Measurements from ENCODE around the gene GRIN1.

The GRIN1 gene

GRCh38 chr9:137138722-137139467, at the start of gene GRIN1:
Gene GRIN1 (plus strand): TSS chr9:137139154. CDS start chr9:137139487, 333 bp downstream.
- no peak for DNase-seq

- DNase-seq = no peak
Measured at GRCh38 chr9:137089232-137089947, 49.6 kb upstream of the GRIN1 start.

DNA sequence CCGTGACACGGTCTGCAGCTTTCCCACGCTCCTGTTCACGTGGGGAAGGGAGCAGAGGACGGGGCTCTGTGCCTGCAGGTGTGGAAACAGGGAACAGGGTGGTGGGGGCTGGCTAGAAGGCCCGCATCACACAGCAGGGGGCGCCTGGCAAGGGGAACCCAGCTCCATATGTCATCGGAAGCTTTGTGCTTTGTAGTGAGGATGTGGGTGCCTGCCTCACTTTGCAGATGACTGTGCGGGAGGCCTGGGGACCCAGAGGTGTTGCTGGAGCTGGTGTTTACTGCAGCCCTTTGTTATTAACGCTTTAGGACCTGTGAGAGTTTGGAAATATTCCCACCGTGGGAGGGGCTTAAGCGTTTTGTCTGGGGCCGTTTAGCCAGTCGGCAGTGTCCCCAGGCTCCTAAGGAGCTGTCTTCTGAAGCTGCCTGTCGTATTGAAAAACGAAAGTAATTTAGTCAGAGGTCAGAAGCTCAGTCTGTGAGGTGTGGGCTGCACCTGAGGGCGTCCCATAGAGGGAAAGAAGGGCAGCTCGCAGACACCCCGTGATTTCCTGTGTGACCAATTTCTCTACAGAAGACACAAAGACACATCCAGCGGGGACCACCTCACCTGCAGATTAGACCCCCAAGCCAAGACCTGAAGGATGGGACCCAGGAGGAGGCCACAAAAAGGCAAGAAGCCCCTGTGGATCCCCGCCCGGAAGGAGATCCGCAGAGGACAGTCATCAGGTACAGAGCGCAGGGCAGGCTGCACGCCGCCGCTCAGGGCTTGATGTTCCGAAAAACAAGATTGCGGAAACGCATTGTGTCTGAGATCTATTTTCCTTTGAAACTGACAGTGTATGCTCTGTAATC, 43.1 kb upstream of the GRIN1 start:
- peak; percentile 87 for DNase-seq

- no peak for DNase-seq
Measured at GRCh38 chr9:137096785-137097546, 42.0 kb upstream of the GRIN1 start.

DNA sequence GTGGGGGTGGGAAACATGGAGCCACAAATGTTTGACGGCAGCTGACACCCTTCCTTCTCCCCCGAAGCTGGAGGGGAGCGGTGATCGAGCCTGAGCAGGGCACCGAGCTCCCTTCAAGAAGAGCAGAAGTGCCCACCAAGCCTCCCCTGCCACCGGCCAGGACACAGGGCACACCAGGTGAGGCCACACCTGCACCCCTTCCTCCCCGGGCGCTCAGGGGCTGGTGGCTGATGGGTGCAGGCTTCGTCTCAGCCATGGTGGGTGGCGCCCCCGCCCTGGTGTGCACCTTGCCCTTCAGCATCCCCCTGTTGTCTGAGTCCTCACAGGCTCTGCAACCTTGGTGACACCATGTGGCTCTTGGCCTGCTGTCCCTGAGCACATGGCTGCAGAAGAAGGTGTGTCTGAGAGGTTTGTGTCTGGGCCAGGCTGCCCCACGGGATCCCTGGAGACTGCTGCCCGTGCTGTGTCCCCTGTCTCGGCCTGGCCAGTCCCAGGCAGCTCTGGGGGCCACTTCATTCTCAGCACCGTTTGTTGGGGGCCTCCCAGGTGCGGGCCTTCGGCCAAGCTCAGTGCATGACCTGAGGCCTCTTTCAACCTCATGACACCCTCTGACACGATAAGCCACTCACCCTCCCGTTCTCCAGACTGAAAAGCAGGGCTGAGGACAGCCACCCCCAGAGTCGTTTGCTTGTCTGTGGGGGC, 41.0 kb upstream of the GRIN1 start:
- DNase-seq = no peak

DNA sequence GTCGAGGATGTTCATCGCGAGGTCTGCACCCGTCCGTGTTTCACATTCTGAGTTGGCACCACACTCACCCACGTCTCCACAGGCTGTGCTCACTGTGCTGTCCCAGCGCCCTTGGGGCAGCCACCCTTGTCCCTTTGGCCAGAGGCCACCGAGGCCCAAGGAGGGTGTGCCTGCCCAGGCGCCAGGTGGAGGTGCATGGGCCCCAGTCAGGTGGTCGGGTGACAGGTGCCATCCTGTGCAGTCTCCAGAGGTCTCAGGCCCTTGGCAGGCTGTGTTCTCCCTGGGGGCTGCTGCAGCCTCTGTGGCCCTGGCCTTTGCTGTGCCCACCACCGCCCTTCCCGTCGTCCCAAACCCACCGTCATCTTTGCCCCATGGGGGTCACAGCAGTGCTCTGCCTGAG, 39.7 kb upstream of the GRIN1 start:
- DNase-seq = no peak

DNA sequence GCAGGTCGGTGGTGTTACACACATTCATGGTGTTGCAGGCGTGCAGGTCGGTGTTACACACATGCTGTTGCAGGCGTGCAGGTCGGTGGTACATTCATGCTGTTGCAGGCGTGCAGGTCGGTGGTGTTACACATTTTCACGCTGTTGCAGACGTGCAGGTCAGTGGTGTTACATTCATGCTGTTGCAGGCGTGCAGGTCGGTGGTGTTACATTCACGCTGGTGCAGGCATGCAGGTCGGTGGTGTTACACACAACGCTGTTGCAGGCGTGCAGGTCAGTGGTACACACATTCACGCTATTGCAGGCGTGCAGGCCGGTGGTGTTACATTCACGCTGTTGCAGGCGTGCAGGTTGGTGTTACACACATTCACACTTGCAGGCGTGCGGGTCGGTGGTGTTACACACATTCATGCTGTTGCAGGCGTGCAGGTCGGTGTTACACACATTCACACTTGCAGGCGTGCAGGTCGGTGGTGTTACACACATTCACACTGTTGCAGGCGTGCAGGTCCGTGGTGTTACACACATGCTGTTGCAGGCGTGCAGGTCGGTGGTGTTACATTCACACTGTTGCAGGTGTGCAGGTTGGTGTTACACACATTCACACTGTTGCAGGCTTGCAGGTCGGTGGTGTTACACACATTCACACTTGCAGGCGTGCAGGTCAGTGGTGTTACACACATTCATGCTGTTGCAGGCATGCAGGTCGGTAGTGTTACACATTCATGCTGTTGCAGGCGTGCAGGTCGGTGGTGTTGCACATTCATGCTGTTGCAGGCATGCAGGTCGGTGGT, 35.6 kb upstream of the GRIN1 start:
- no peak for DNase-seq

GRCh38 chr9:137105814-137106661, 32.9 kb upstream of the GRIN1 start:
- DNase-seq = no peak

- DNase-seq = no peak
Measured at GRCh38 chr9:137106662-137107250, 32.2 kb upstream of the GRIN1 start.

DNA sequence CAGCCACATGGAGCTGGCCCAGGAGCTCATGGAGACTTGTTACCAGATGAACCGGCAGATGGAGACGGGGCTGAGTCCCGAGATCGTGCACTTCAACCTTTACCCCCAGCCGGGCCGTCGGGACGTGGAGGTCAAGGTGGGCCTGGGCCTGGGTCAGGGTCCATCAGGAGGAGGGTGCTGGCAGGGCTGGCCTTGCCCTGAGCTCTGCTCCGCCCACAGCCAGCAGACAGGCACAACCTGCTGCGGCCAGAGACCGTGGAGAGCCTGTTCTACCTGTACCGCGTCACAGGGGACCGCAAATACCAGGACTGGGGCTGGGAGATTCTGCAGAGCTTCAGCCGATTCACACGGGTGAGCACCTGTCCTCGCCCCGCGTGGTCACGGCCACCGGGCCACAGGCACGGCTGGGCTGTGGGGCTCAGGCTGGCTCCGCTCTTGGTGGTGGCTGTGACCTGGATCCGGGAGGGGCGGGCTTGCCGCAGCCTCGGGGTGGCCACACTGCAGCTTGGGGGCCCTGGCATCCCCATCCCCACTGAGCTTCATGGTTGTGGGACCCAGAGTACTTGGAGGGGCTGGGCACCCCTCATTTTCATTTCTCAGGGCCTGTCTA, 31.5 kb upstream of the GRIN1 start:
- no peak for DNase-seq

DNA sequence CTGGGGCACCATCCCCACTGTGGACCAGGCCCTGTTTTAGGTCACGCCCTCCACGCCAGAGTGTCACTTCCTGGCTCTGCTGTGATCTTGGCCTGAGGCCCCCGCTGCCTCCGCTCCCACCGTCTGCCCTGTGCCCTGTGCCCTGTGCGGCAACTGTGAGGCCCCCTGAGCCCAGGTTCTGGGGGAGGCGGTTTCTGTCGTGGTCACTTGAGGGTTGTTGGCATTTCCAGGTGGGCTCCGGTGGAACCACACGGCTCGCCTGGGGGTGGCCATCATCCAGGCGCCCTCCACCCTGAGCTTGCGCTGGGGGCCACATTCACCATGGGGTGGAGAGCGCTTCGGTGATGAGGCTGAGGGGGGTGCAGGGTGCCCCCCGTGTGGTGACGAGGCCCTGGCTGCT, 31.0 kb upstream of the GRIN1 start:
- DNase-seq = no peak

- no peak for DNase-seq
Measured at GRCh38 chr9:137108608-137109249, 30.2 kb upstream of the GRIN1 start.

DNA sequence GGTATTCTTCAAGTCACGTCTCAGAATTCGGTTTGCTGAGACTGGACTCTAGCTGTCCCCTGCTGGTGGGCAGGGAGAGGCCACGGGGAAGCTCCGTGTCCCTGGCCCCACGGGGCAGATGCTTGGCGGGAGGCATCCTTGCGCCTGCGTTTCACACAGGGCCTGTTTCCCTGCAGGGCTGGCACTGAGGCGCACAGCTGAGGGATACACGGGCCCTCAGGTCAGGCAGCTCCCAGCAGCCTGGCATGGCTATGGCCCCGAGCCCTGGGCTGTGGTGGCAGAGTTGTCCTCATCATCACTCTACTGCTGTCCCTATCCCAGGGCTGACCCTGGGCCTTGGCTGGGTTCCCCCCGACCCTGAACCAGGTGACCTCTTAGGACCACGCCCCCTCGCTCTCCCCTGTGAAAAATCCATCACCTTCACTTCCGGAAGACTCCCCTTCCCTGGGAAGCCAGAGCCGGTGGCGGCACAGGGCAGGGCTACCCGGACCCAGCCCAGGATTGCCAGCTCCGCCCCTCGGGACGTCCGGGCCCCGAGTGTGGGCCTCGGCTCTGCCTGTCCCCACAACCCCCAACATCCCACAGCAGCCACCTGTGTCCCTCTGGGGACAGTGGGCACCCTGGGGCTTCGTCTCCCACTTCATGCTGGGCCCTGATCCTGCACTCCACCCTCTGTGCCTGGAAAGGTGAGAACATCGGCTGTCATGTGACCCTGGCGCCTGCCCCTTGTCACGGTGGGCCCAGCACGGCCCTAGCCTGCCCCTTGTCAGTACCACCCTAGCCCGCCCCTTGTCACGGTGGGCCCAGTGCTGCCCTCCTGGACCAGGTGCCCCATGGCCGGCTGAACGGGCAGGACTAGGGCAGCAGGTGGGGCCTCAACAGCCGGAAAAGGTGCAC, 29.5 kb upstream of the GRIN1 start:
- no peak for DNase-seq

- DNase-seq = no peak
Measured at GRCh38 chr9:137110147-137110910, 28.6 kb upstream of the GRIN1 start.

DNA sequence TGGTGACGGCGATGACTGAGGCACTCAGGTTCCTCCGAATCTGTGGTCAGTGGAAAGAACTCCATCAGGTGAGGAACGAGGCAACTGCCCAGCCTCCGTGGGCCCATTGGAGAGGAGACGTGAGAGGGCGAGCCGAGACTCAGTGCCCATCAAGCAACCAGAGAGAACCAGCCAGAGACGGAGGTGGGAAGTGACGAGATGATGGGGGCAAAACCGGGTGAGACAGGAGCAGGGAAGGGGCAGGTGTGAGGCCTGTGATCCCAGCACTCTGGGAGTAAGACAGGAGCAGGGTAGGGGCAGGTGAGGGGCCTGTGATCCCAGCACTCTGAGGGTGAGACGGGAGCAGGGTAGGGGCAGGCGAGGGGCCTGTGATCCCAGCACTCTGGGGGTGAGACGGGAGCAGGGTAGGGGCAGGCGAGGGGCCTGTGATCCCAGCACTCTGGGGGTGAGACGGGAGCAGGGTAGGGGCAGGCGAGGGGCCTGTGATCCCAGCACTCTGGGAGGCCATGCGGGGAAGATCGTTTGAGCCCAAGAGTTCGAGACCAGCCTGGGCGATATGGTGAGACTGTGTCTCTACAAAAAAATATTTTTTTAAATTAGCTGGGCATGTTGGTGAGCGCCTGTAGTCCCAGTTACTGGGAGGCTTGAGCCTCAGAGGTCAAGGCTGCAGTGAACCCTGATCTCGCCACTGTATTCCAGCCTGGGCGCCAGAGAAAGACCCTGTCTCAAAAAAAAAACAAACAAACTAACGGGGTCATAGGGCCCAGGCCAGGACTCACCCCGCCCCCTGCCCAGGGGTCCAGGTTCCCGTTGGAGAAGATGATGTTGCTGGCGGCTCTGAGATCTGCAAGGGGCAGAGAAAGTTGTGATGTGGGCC, 27.8 kb upstream of the GRIN1 start:
- DNase-seq = no peak

Measured in activated CD8-positive, alpha-beta memory T cell treated with anti-CD3 and anti-CD28 coated beads, Interleukin-2, amount 50 U/mL, for 48 hours (primary cell).